Stimulated activated CD4-positive, alpha-beta T cell treated with anti-CD3 and anti-CD28 coated beads, Interleukin-2, amount 100 ng/mL, for 4 hours (primary cell): Measurements from ENCODE around the gene FOXC1.

Experiments
- DNase-seq: peaks from one replicate; pipeline ENCODE4 v3.0.0-alpha.2; 2020; ENCODE audit warnings: low read depth

Gene FOXC1

DNA sequence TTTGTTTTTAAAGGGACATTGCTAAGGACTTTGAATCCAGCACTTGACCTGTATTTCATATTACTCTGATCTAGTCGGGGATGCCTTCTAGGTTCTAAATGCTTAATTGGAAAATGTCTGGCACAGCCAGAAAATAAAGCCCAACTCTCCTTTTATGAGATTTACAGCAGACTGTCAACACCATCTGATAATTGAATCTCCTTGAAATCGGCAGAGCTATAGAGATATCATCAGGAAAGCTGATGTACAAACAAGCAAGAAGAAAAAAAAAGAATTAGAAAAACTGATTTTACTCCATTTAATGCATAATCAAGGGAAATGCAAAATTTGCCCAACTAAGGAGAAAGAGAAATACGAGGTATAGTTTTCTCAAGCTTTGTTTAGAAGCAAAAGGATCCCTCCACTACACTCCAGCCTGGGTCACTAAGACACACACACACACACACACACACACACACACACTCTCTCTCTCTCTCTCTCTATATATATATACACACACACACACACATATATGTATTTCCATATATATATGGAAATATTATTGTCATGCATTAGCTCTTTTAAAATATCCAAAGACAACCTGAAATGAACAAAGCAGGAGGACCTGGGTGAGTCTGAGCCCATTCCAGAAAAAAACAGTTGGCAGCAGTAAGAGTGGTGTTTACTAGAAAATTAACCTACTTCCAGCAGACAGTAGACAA, 9.5 kb upstream of the FOXC1 start:
- DNase-seq = no peak

GRCh38 chr6:1600764-1601157, 9.0 kb upstream of the FOXC1 start:
- DNase-seq = no peak

DNA sequence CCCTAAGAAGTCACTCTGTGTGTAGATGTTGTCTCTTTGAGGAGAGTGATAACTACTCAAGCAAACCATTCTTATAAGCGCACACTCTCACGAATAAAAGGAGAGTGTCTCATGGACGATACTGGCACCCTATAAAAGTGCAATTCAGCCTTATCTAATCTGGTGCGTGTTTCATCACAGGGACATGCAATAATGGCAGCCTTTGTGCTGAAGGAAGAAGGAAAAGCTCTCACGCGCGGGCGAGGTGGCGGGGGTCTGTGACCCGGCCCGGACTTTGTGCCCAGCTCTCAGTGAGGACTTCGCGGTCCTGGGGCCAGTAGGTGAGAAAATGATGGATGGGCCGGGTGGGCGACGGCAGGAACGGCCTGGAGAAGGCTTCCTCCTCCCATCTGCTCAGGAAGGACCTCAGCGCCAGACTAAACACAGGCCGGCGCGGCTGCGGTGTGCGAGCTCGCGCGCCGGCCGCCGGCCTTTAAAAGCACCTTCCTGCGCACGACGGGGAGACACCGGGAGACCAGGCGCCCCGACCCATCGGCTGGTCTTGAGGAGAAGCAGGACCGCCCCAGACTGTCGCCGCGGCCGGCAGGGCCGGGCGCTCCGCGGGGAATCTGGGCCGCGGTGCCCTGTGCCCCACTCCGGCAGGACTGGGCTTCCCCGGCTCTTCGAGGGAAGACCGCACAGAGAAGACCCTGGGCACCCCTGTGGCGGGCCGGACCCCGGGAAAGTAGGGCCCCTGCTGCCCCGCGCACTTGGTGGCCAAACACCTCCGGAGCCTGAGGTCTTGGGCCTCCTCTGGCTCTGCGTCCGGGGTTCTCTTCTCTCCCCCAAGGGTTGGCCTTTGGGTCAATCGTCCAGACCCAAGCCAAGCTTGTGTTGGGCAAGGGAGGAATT, 8.3 kb upstream of the FOXC1 start:
- DNase-seq = no peak

DNA sequence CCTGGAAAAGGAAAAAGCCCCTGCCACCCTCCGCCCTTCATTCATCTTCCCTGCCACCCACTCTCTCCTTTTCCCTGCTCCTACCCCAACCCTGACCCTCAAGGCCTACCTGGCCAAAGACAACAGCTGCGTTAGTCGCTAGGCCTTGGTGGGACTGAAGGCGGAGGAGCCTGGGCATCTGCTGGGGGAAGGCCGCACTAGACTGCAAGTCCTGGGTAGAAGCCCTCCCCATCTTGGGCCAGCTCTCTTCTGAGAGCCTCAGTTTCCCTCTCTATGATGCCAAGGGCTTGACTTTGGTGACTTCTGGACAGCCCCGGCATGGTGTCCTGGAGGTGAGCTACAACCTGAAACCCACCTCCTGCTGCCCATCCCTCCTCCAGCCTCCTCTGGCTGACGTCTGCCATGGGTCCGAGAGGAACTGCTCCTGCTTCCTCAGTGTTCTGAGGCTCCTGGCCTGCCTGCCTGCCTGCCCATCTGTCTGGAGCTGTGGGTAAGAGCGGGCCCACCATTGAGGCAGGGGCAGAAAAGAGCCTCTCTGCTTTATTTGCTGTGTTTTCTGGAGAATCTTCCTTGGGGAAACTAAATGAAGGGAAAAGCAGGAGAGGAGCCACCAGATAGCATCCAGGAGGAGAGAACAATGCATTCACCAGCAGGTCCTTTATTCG, 7.5 kb upstream of the FOXC1 start:
- DNase-seq = no peak

DNA sequence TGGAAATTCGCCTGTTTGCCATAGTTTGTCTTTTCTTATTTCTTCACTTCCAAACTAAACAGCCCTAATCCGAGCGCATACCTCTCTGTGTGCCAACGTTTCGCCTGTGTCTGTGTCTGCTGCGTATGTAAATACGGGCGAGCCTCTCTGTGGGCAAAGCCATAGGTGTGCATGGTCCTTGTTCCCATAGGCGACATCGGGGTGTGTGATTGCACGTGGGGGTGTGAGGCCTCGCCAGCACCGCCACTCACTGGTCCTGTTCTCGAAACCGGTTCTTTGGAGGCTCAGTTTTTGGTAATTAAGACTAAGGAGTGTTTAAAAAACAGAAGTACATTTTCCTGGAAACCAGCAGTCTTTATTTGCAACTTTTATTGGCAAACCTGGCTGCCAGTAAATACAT, 6.0 kb upstream of the FOXC1 start:
- DNase-seq = no peak

DNA sequence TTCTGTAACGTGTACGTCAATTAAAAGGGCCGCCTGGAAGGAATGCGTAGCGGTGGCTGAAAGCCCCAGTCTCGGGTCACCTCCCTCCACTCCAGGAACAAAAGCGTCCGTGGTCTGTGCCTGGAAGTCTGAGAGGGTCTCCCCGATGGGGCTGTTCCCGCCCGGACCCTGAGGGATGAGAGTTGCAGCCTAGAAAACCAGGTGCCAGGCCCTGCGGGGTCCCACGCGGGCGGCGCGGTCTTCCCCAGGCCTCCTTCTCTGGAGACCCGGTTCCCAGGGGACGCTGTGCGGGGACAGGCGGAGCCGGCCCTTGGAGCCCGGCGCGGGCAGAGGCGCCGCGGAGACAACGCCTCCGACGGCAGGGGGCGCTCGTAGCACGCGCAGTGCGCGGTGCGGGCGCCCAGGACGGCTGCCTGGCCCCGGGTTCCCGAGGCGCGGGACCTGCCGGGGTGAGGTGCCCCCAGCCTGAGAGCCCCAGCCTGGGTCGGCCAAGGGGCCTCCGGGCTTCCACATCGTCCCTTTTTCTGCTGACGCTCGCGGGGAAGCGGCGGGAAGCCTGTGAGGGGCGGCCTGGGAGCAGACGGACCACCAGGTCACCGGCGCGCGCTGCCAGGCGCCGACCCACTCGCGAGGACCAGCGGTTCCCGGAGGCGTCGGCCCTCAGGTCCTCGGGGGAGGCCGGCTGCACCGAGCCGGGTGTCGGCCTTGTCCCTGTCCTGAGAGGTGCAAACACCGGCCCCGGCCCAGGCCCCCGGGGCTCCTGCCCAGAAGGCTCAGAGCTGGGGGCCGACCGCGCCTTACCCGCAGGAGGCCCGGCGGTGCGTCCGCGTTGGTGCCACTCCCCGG, 5.3 kb upstream of the FOXC1 start:
- peak; percentile 45 for DNase-seq

GRCh38 chr6:1605004-1605892, 4.5 kb upstream of the FOXC1 start:
- no peak for DNase-seq

DNA sequence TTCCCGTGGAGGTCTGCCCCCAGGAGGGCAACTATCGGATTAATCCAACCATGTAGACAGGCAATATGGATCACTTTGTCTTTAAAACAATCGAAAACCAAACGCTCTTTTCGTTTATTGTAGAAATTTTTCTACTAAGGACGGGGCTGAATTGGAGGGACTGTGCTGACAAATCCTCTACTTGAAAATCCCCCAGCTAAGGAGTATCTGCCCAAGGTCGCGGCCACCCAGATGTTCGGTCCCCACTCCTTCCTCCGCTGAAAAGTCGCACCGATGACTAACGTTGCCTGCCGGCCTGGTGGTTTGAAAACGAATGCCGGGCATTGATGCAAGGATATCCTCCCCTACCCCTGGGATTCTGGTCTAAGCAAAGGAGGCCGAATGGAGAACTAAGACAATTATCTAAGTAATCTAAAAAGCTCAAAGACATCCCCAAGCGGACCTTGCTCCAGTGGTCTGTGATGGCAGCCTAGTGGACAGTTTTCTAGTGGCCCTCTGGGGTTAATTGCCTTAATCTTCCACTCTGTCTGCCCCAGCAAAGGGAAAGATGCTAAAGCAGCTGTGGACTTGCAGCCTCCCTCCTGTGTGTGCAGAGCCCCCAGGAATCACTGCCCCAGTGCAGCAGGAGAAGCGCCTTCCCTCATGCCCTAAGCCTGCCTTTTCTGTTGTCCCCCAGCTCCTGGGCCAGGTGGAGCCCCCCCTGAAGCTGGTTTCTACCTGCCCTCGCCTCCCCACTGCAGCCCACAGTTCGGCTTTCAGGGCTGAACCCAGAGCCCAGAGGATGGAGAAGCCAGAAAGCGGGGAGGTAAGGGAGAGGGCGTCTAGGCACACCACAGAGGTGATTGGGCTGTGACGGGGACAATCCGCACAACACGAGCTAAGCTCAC, 3.6 kb upstream of the FOXC1 start:
- DNase-seq = no peak

DNA sequence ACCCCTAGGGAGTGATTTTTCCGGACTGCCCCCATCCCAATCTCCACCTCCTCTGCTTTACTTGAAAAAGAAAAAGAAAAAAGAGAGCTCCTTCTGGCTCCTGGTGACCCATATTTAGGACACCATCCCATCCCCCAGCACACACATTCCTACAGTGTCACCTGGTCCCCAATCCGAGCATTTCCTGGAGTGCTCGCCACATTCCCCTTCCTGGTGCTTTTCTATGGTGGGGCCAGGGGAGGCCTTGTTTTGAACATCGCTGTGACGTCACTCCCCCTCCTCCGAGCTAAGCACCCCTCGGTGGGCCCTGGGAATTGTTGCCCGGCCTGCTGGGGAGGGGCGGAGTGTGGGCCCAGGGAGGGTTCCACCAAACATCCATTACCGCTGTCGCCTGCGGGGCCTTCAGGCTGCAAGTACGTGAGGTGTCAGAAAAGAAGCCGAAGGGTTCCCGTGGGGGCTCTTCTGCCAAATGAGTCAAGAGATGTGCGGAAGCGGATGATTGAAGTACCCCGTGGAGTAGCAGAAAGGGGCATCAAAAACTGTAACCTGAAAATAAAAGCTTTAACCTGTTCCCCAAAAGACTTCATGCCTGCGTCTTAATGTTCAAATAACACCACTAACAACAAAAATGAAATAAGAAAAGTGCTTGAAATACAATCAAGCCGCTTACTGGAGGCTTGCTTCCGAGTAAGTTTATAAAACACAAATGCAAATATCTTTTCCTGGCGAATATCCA, 2.8 kb upstream of the FOXC1 start:
- DNase-seq = no peak

GRCh38 chr6:1607516-1608221, 2.0 kb upstream of the FOXC1 start:
- DNase-seq = no peak

GRCh38 chr6:1608222-1609040, 1.3 kb upstream of the FOXC1 start:
- DNase-seq = no peak

- DNase-seq = no peak
These were observed 571 bp upstream of the FOXC1 start for GRCh38 chr6:1609041-1609647.

- no peak for DNase-seq
These were observed 994 bp downstream of the FOXC1 start for GRCh38 chr6:1610497-1611321.

DNA sequence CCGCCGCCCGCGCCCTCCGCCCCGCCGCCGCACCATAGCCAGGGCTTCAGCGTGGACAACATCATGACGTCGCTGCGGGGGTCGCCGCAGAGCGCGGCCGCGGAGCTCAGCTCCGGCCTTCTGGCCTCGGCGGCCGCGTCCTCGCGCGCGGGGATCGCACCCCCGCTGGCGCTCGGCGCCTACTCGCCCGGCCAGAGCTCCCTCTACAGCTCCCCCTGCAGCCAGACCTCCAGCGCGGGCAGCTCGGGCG, 1.5 kb downstream of the FOXC1 start:
- DNase-seq = no peak

- no peak for DNase-seq
These were observed 2.0 kb downstream of the FOXC1 start for GRCh38 chr6:1611572-1612298.
